T-helper 22 cell (primary cell): ENCODE data around the gene MTHFD1.
"Not testable (repeated sequence)": the region's sequence is repeated elsewhere in the genome, so short reads cannot be mapped to it uniquely, and the experiment has no call there.

ENCODE experiments used
- DNase-seq: peaks from one replicate; pipeline ENCODE4 v3.0.0-alpha.2; 2020; ENCODE audit warnings: low read depth

MTHFD1 gene

GRCh38 chr14:64387782-64388532, at the start of gene MTHFD1:
Gene MTHFD1, plus strand, starts transcription at chr14:64388353. Its CDS starts 75 bp downstream, at chr14:64388428.
- peak; percentile 96 for DNase-seq

DNA sequence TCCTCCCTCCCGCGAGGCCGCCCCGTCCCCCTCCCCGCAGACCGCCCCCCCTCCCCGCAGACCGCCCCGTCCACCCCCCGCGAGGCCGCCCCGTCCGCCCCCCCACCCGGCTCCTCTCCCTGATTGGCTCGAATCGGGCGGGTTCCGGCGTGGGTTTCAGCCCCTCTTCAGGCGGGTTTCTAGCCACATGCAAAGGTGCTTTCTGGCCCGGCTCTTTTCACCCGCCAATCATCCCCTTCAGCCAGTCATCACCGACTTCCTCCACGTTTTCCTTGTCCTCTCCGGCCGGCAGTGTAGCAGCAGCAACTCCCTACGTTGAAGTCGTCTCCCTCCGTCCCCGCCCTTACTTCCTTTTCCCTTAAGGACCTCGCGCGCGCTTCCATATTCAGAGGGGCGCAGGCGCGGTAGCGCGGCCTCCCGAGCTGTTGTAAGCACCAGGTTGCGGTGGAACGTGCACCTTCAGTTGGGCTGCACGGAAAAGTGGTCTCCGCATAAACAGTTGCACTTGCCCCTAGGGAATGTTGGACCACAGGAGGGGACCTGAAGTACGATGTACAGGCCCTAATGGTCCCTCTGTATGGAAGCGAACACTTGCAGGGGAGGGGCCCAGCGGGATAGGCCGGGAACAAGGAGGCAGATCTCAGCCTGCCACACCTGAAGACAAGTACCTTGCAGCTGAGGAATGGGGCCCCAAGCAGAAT, 49.4 kb upstream of the MTHFD1 start:
- peak; percentile 85 for DNase-seq

GRCh38 chr14:64340560-64341196, 47.5 kb upstream of the MTHFD1 start:
- DNase-seq, result no peak

DNA sequence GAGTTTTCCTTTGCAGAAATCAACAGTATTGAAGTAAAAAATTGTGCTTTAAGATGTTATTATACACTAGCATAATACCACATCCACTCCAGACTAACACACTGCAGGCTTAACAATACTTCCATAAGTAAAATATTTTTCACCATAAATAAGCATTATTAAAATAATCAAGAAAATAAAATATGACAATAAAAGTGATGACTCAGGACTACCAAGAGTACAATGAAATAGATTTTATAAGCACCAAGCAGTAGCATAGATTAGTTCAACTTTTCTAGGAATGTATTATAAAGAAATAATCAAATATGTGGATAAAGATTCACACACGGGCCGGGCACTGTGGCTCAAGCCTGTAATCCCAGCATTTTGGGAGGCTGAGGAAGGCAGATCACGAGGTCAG, 40.4 kb upstream of the MTHFD1 start:
- DNase-seq, result no peak

DNA sequence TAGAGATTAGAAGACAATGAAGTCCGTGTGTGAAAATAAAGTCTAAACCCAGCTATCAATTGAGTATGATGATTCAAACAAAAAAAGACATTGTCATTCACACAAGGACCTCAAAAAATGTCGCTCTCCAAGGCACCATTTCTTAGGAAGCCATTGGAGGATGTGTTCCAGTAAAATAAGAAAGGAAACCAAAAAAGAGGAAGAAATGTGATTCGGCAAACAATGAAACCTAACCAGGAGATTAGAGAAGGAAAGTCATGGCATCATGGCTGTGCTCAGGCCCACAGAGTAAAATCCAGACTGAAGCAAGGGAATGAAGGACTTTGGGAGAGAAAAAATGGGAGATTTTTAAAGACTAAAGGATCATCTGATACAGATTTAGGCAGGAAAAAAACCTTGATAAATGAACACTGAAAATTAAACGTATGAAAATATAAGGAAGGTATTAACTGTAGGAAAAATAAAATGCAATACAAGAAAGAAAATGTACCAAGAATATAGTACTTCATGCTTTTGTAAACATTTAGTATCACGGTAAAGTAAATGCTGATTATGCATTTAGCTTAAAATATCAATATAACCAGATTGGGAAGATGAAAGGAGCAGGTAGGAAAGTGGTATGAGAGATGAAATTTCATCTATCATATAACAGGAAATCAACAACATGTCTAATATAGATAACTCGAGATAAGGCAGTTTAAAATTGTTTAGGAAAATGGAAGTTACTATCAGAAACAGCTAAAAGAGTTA, 38.2 kb upstream of the MTHFD1 start:
- no peak for DNase-seq

DNA sequence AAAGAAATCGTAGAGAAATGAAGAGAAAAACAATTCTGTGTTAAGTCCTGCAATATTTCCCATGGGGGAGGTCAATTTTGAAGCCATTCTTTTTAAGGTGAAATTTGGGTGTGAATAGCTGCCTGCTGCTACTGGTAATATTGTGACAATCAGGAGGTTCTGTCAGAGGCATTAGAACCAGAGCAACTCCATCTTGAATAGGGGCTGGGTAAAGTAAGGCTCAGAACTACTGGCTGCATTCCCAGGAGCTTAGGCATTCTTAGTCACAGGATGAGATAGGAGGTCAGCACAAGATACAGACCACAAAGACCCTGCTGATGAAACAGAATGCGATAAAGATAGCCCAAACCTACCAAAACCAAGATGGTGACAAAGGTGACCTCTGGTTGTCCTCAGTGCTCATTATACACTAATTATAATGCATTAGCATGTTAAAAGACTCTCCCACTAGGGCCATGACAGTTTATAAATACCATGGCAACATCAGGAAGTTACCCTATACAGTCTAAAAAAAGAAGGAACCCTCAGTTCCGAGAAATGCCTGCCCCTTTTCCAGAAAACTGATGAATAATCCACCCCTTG, 24.8 kb upstream of the MTHFD1 start:
- DNase-seq, result no peak

- DNase-seq, result no peak
Measured at GRCh38 chr14:64364907-64365306, 23.2 kb upstream of the MTHFD1 start.

- DNase-seq, result not testable (repeated sequence)
Measured at GRCh38 chr14:64365358-64365889, 22.7 kb upstream of the MTHFD1 start.

DNA sequence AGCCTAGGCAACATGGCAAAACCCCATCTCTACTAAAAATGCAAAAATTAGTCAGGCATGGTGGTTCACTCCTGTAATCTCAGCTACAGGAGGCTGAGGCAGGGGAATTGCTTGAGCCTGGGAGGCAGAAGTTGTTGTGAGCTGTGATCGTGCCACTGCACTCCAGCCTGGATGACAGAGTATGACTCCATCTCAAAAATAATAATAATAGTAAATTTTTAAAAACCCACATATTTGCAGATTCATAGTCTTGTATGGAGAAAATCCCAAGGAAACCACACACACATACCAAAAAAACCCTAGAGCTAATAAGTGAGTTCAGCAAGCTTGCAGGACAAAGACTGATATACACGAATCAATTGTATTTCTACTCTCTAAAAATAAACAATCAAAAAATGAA, 19.0 kb upstream of the MTHFD1 start:
- no peak for DNase-seq

- no peak for DNase-seq
Measured at GRCh38 chr14:64387232-64387781, 846 bp upstream of the MTHFD1 start.

DNA sequence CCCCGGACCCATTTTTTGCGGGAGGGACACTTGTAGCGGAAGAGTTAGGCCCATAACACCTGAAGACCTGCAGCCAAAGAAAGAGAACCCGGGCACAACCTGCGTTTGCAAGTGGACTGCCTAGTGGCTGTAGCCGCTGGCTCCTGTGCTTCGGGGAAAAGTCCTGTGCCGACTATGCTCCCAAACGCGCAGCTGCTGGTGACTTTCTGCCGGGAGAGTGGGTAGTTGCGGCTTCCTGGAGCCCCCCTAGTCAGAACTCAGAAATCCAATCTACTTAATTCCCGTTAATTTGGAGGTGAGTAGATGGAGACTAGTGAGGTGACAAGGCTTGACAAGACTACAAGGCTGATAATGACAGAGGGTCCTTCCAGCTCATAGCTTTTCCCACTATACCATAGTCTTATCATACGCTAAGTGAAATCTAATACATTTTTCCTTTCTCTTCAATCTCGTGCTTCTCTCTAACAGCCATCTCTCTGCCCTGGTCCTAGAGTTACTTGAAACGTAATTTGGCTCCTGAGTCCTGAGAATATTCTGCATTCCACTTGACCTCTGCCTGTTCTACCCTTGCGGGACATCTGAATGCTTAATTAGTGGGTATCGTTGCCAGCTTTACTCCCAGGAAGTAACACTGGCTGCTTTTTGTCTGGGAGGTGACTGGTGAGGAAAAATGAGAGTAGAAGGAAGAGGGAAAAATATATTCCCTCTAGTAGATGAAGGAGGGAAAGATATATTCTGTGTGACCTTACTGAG, 556 bp downstream of the MTHFD1 start:
- DNase-seq, result no peak

DNA sequence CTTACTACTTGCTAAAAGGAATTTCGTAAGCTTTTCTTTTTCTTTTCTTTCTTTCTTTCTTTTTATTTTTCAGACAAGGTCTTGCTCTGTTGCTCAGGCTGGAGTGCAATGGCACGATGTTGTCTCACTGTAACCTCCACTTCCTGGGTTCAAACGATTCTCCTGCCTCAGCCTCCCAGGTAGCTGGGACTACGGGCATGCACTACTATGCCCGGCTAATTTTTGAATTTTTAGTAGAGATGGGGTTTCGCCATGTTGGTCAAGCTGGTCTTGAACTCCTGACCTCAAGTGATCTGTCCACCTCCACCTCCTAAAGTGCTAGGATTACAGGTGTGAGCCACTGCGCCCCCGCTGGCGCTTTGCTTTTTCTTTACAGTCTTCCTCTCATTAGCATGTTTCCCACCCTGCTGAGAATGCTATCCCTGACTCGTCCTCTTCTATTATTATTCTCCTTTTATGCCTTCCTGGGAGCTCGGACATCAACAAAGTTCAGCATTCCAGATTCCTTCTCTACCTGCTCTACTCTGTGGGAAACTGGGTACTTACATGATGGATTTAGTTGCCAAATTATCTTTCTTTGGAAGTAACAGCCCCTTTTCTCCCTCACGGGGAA, 3.1 kb downstream of the MTHFD1 start:
- DNase-seq, result no peak

GRCh38 chr14:64391986-64392385, 3.8 kb downstream of the MTHFD1 start:
- no peak for DNase-seq

- not testable (repeated sequence) for DNase-seq
Measured at GRCh38 chr14:64393189-64393726, 5.1 kb downstream of the MTHFD1 start.

DNA sequence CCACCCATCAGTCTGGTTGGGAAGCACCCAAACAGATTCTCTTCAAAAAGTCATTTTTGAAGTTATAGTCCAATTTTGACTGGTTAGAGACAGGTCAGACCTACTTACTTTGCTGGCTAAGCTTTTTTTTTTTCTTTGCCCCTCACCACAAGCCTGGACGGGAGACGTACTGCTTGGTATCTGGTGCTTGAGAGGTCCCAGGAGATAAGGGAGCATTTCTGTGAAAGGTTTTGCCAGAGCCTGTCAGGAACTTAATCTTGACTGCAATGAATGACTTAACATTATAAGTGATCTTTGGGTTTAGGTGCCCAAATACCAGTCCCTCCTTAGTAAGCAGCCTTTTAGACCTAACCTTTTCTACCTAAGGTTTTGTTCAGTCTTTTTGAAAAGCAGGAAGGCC, 6.3 kb downstream of the MTHFD1 start:
- DNase-seq, result no peak

DNA sequence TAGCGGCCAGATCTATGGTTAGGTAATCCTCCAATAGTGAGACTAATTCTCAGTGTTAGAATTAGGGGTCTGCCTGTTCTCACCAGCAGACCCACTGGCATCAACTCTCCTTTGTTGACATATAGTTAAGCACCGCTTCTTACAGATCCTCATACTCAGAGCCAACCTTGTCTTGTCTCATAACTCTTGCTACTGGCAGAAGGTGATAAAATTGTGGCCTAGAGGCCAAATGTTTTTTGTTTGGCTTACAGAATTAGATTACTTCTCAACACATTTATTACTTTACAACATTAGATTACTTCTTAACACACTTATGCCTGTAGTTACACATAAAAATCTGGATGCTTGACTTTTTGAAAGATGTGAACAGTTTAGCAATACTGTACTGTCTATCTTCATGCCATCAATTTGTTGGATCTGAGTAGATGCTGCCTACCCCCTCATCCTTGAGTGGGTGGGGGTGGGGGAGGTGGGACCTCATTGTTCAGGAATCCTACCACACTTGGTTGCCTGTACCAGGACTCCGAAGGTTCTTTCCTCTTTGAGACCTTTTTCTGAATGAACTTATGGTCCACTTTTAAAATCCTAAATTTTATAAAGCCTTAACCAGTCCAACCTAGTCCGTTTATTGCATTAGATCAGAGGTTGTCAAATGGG, 7.0 kb downstream of the MTHFD1 start:
- no peak for DNase-seq

DNA sequence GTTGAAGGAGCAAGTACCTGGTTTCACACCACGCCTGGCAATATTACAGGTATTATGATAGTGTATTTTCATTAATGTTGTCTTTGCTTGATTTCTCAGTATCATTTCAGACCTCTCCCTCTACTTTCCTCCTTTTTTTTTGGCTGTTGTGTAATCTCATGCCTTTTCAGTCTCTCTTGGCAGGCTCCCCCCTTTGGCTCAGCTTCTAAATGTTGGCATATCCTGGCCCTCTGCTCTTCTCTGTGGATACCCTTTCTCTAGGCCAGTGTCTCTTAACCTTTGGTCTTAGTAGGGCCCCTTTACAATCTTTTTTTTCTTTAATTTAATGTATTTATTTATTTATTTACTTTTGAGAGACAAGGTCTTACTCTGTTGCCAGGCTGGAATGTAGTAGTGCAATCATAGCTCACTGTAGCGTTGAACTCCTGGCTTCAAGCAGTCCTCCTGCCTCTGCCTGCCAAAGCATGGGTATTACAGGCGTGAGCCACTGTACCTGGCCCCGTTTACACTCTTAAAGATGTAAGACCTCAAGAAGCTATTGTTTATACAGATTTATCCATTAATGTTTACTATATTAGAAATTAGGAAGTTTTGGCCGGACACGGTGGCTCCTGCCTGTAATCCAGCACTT, 12.8 kb downstream of the MTHFD1 start:
- no peak for DNase-seq

DNA sequence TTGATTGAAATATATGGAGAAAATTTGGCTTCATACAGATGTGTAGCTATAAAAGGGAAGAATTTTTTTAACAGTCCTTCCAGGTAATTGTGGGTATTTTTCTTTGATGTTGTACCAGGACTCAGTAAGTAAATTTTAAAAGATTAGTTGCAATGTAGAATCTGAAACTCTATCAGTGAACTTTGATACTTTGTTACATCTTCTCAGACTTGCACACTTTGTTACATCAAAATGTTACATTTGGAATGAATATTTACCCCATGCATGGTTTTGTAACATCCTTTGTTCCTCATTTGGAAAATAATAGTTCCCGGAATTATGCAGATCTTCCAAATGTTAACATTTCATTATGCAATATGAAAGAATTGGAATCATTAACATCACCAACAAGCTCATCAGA, 13.8 kb downstream of the MTHFD1 start:
- no peak for DNase-seq

DNA sequence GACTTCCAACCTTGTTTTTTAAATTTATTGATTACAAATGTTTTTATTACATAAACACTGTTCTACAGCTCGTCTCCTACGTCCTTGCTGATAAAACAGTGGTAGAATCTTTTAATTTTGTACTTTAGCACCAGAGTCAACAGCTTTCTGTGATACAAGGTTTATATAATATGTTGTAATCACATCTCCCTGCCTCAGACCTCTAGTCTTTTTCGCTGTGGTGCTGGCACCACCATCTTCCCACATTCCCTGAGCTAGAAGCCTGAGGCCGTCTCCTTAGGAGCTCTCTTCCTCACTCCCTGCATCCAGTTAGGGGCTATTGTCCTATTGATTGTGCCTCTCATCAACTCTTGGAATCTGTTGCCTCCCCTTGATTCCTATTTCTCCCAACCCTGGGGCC, 17.1 kb downstream of the MTHFD1 start:
- DNase-seq, result no peak
